ENCODE data around the gene OCA2. TPM values are rescaled to one million over a fixed set of nuclear protein-coding genes. Genes with fewer than 3 reads are reported as not detected.

Gene OCA2
- total RNA-seq, 1 donor from 2014 or later = 0.25 TPM

GRCh38 chr15:27762471-27762870, 336.6 kb downstream of the OCA2 start:
- Histone ChIP-seq H3K27me3 (no peaks in the 10 kb centered on the region), H3K4me3 (no peak overlapping the region), H3K27ac (no peak overlapping the region), H3K4me1 (no peaks in the 10 kb centered on the region), H3K9me3 (no peaks in the 10 kb centered on the region), H3K36me3 (no peaks in the 10 kb centered on the region)
- TF ChIP-seq, protein P1, sequence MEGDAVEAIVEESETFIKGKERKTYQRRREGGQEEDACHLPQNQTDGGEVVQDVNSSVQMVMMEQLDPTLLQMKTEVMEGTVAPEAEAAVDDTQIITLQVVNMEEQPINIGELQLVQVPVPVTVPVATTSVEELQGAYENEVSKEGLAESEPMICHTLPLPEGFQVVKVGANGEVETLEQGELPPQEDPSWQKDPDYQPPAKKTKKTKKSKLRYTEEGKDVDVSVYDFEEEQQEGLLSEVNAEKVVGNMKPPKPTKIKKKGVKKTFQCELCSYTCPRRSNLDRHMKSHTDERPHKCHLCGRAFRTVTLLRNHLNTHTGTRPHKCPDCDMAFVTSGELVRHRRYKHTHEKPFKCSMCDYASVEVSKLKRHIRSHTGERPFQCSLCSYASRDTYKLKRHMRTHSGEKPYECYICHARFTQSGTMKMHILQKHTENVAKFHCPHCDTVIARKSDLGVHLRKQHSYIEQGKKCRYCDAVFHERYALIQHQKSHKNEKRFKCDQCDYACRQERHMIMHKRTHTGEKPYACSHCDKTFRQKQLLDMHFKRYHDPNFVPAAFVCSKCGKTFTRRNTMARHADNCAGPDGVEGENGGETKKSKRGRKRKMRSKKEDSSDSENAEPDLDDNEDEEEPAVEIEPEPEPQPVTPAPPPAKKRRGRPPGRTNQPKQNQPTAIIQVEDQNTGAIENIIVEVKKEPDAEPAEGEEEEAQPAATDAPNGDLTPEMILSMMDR (IDR thresholded peaks at IDR 0.05) = no peak
- no peak for TF ChIP-seq POLR2AphosphoS5 (IDR thresholded peaks at IDR 0.05; ENCODE audit: insufficient read depth in 1 of 2, low read depth in 1 of 2)
- no peak for TF ChIP-seq POLR2A (IDR thresholded peaks at IDR 0.05)
- intact Hi-C loops (cut with DNase I) = no loop called here
- DNase-seq (ENCODE audit: extremely low spot score in 2 of 2) = no peak

- intact Hi-C loops (cut with DNase I) = no loop called here
- TF ChIP-seq, protein P1 (IDR thresholded peaks at IDR 0.05) = no peak
- no peak for TF ChIP-seq POLR2AphosphoS5 (IDR thresholded peaks at IDR 0.05; ENCODE audit: insufficient read depth in 1 of 2, low read depth in 1 of 2)
Observed at GRCh38 chr15:27757052-27757451, 342.1 kb downstream of the OCA2 start.

GRCh38 chr15:27752691-27753090, 346.4 kb downstream of the OCA2 start:
- Histone ChIP-seq H3K9me3 (no peaks in the 10 kb centered on the region), H3K36me3 (no peaks in the 10 kb centered on the region), H3K4me1 (no peaks in the 10 kb centered on the region), H3K27ac (no peak overlapping the region), H3K27me3 (no peaks in the 10 kb centered on the region), H3K4me3 (no peak overlapping the region)
- DNase-seq (ENCODE audit: extremely low spot score in 2 of 2) = no peak
- intact Hi-C loops (cut with DNase I) = no loop called here
- TF ChIP-seq, protein P1 (IDR thresholded peaks at IDR 0.05) = no peak
- no peak for TF ChIP-seq POLR2AphosphoS5 (IDR thresholded peaks at IDR 0.05; ENCODE audit: insufficient read depth in 1 of 2, low read depth in 1 of 2)
- no peak for TF ChIP-seq POLR2A (IDR thresholded peaks at IDR 0.05)

More at GRCh38 chr15:27757052-27757451, 342.1 kb downstream of the OCA2 start:
- H3K4me3 ChIP-seq = no peak overlapping the region
- no peaks in the 10 kb centered on the region for H3K27me3 ChIP-seq
- H3K36me3 ChIP-seq = no peaks in the 10 kb centered on the region
- H3K4me1 ChIP-seq = no peaks in the 10 kb centered on the region
- no peaks in the 10 kb centered on the region for H3K9me3 ChIP-seq
- no peak for DNase-seq (ENCODE audit: extremely low spot score in 2 of 2)
- H3K27ac ChIP-seq = no peak overlapping the region

DNA sequence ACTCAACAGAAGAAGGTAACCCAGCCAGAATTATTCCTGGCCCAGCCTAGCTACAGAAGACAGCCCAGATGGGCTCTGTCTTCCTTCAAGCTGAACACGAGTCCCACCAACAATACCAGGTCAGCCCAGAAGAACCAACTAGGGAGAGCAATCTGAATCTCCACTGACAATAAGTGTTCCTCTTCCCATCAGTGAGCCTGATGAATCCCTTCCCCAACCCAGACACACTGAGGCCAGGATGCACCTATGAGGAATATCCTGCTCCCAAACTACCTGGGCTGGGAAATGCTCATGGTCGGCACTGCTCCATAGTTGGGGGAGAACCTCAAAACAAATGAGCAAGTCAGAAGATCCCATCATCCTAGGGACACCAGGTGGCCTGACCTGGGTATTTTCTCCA, 351.1 kb downstream of the OCA2 start:
- DNase-seq (ENCODE audit: extremely low spot score in 2 of 2) = peak in 1 of 2 donors; percentile 65
- H3K9me3 ChIP-seq = no peaks in the 10 kb centered on the region
- intact Hi-C loops (cut with DNase I) = no loop called here

GRCh38 chr15:27746401-27746955, 352.6 kb downstream of the OCA2 start:
- no peaks in the 10 kb centered on the region for H3K36me3 ChIP-seq
- peak; percentile 49 to 54 for DNase-seq (ENCODE audit: extremely low spot score in 2 of 2)
- H3K9me3 ChIP-seq = no peaks in the 10 kb centered on the region
- no peaks in the 10 kb centered on the region for H3K4me1 ChIP-seq
- intact Hi-C loops (cut with DNase I) = no loop called here
- no peaks in the 10 kb centered on the region for H3K27me3 ChIP-seq
- no peak overlapping the region for H3K27ac ChIP-seq
- no peak overlapping the region for H3K4me3 ChIP-seq
- TF ChIP-seq POLR2AphosphoS5 (IDR thresholded peaks at IDR 0.05; ENCODE audit: insufficient read depth in 1 of 2, low read depth in 1 of 2) (no peak), POLR2A (IDR thresholded peaks at IDR 0.05) (no peak)
- TF ChIP-seq, protein P1 (IDR thresholded peaks at IDR 0.05) = no peak

More for the DNA sequence above, 351.1 kb downstream of the OCA2 start:
- H3K27ac ChIP-seq = no peak overlapping the region
- H3K36me3 ChIP-seq = no peaks in the 10 kb centered on the region
- no peak overlapping the region for H3K4me3 ChIP-seq
- TF ChIP-seq, protein P1 (IDR thresholded peaks at IDR 0.05) = no peak
- no peaks in the 10 kb centered on the region for H3K27me3 ChIP-seq
- H3K4me1 ChIP-seq = no peaks in the 10 kb centered on the region

All from vagina (tissue), 2 donors.